GM18861 (cell line): ENCODE measurements around the gene GSKIP.

Experiments
- ATAC-seq: cut with Tn5 transposase; IDR thresholded peaks from one replicate; pipeline ENCODE4 v1.9.1; 2021; ENCODE audit not compliant: unreplicated experiment

The GSKIP gene

GRCh38 chr14:96376093-96376492 lies 12.8 kb downstream of the GSKIP start:
- no peak for ATAC-seq

- ATAC-seq = peak; percentile 94
Measured at GRCh38 chr14:96380735-96381134, 17.4 kb downstream of the GSKIP start.

GRCh38 chr14:96383445-96383844 lies 20.1 kb downstream of the GSKIP start:
- no peak for ATAC-seq

- ATAC-seq = no peak
Measured at GRCh38 chr14:96384053-96384452, 20.7 kb downstream of the GSKIP start.

GRCh38 chr14:96384740-96385139 lies 21.4 kb downstream of the GSKIP start:
- no peak for ATAC-seq

GRCh38 chr14:96385385-96385784 lies 22.1 kb downstream of the GSKIP start:
- ATAC-seq = no peak

GRCh38 chr14:96390965-96391292 lies 27.6 kb downstream of the GSKIP start:
- ATAC-seq = no peak

- ATAC-seq = peak; percentile 73
Measured at GRCh38 chr14:96391293-96392118, 28.2 kb downstream of the GSKIP start.

- ATAC-seq = no peak
Measured at GRCh38 chr14:96393071-96393691, 29.9 kb downstream of the GSKIP start.

- no peak for ATAC-seq
Measured at GRCh38 chr14:96394047-96394815, 30.9 kb downstream of the GSKIP start.

GRCh38 chr14:96398432-96398831 lies 35.1 kb downstream of the GSKIP start:
- ATAC-seq = no peak

GRCh38 chr14:96398921-96399320 lies 35.6 kb downstream of the GSKIP start:
- no peak for ATAC-seq

- no peak for ATAC-seq
Measured at GRCh38 chr14:96399405-96399804, 36.1 kb downstream of the GSKIP start.

GRCh38 chr14:96400495-96400894 lies 37.2 kb downstream of the GSKIP start:
- ATAC-seq = no peak

GRCh38 chr14:96403409-96403808 lies 40.1 kb downstream of the GSKIP start:
- no peak for ATAC-seq

- no peak for ATAC-seq
Measured at GRCh38 chr14:96405677-96406076, 42.4 kb downstream of the GSKIP start.

GRCh38 chr14:96407935-96408570 lies 44.7 kb downstream of the GSKIP start:
- ATAC-seq = no peak

- no peak for ATAC-seq
Measured at GRCh38 chr14:96408608-96409007, 45.3 kb downstream of the GSKIP start.

- ATAC-seq = no peak
Measured at GRCh38 chr14:96409701-96410100, 46.4 kb downstream of the GSKIP start.

- no peak for ATAC-seq
Measured at GRCh38 chr14:96410119-96410518, 46.8 kb downstream of the GSKIP start.

- ATAC-seq = no peak
Measured at GRCh38 chr14:96413526-96413925, 50.2 kb downstream of the GSKIP start.
